ENCODE data around the gene KLK15. TPM values are rescaled to one million over a fixed set of nuclear protein-coding genes. Genes with fewer than 3 reads are reported as not detected.

KLK15 gene
- total and polyA plus RNA-seq, 2 of the 13 experiments (the other 11 are each of a cell fraction or from before 2014, with no cell fraction given): not detected

- TF ChIP-seq, protein P1, sequence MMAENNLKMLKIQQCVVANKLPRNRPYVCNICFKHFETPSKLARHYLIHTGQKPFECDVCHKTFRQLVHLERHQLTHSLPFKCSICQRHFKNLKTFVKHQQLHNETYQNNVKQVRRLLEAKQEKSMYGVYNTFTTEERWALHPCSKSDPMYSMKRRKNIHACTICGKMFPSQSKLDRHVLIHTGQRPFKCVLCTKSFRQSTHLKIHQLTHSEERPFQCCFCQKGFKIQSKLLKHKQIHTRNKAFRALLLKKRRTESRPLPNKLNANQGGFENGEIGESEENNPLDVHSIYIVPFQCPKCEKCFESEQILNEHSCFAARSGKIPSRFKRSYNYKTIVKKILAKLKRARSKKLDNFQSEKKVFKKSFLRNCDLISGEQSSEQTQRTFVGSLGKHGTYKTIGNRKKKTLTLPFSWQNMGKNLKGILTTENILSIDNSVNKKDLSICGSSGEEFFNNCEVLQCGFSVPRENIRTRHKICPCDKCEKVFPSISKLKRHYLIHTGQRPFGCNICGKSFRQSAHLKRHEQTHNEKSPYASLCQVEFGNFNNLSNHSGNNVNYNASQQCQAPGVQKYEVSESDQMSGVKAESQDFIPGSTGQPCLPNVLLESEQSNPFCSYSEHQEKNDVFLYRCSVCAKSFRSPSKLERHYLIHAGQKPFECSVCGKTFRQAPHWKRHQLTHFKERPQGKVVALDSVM (CRISPR knock-in tag; IDR thresholded peaks at IDR 0.05): 0 out of 2 replicates have a peak, but pooled peaks have one; percentile 33
- no peak for TF ChIP-seq BORCS8-MEF2B (CRISPR knock-in tag; IDR thresholded peaks at IDR 0.05)
- TF ChIP-seq, protein P2, sequence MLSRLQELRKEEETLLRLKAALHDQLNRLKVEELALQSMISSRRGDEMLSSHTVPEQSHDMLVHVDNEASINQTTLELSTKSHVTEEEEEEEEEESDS (CRISPR knock-in tag; IDR thresholded peaks at IDR 0.05; ENCODE audit: borderline replicate concordance): 0 out of 2 replicates have a peak, but pooled peaks have one; percentile 62
- TF ChIP-seq, protein P3, sequence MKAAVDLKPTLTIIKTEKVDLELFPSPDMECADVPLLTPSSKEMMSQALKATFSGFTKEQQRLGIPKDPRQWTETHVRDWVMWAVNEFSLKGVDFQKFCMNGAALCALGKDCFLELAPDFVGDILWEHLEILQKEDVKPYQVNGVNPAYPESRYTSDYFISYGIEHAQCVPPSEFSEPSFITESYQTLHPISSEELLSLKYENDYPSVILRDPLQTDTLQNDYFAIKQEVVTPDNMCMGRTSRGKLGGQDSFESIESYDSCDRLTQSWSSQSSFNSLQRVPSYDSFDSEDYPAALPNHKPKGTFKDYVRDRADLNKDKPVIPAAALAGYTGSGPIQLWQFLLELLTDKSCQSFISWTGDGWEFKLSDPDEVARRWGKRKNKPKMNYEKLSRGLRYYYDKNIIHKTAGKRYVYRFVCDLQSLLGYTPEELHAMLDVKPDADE (CRISPR knock-in tag; IDR thresholded peaks at IDR 0.05): no peak
- TF ChIP-seq PHF8 (CRISPR knock-in tag; IDR thresholded peaks at IDR 0.05): peak; percentile 53
- TF ChIP-seq HNRNPUL1 (IDR thresholded peaks at IDR 0.05; ENCODE audit: low read depth, low read length): no peak
- TF ChIP-seq ZNF224 (CRISPR knock-in tag; IDR thresholded peaks at IDR 0.05): no peak
- TF ChIP-seq TAF1 (CRISPR knock-in tag; IDR thresholded peaks at IDR 0.05): 0 out of 2 replicates have a peak, but pooled peaks have one; percentile 28
- TF ChIP-seq, protein P4, sequence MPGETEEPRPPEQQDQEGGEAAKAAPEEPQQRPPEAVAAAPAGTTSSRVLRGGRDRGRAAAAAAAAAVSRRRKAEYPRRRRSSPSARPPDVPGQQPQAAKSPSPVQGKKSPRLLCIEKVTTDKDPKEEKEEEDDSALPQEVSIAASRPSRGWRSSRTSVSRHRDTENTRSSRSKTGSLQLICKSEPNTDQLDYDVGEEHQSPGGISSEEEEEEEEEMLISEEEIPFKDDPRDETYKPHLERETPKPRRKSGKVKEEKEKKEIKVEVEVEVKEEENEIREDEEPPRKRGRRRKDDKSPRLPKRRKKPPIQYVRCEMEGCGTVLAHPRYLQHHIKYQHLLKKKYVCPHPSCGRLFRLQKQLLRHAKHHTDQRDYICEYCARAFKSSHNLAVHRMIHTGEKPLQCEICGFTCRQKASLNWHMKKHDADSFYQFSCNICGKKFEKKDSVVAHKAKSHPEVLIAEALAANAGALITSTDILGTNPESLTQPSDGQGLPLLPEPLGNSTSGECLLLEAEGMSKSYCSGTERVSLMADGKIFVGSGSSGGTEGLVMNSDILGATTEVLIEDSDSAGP (CRISPR knock-in tag; IDR thresholded peaks at IDR 0.05; ENCODE audit: borderline replicate concordance): peak; percentile 54; the same call in 1 of the 2 replicates
- TF ChIP-seq HOXD1 (CRISPR knock-in tag; IDR thresholded peaks at IDR 0.05): no peak
- TF ChIP-seq EEA1 (CRISPR knock-in tag; IDR thresholded peaks at IDR 0.05; ENCODE audit: borderline replicate concordance): no peak
- no peak for TF ChIP-seq ZKSCAN1 (IDR thresholded peaks at IDR 0.05; ENCODE audit: low read length)
- no peak for TF ChIP-seq ATF7-NPFF (CRISPR knock-in tag; IDR thresholded peaks at IDR 0.05; ENCODE audit: low read depth)
- TF ChIP-seq HMG20A (CRISPR knock-in tag; IDR thresholded peaks at IDR 0.05; ENCODE audit: borderline replicate concordance): no peak
- no peak for TF ChIP-seq ZNF326 (CRISPR knock-in tag; IDR thresholded peaks at IDR 0.05; ENCODE audit: borderline replicate concordance)
- peak; percentile 26; the same call in 1 of the 2 replicates for TF ChIP-seq MEIS2 (CRISPR knock-in tag; IDR thresholded peaks at IDR 0.05)
- TF ChIP-seq ZSCAN20 (CRISPR knock-in tag; IDR thresholded peaks at IDR 0.05; ENCODE audit: borderline replicate concordance): no peak
- TF ChIP-seq ZNF670 (CRISPR knock-in tag; IDR thresholded peaks at IDR 0.05; ENCODE audit: borderline replicate concordance): no peak
- 0 out of 2 replicates have a peak, but pooled peaks have one; percentile 51 for TF ChIP-seq SMAD1 (CRISPR knock-in tag; IDR thresholded peaks at IDR 0.05; ENCODE audit: borderline replicate concordance, low read depth)
- 0 out of 2 replicates have a peak, but pooled peaks have one; percentile 42 for TF ChIP-seq ZNF329 (CRISPR knock-in tag; IDR thresholded peaks at IDR 0.05; ENCODE audit: low read depth)
- peak; percentile 38; the same call in 1 of the 2 replicates for TF ChIP-seq KDM2A (CRISPR knock-in tag; IDR thresholded peaks at IDR 0.05; ENCODE audit: borderline replicate concordance, low read depth)
- TF ChIP-seq NCOR1 (IDR thresholded peaks at IDR 0.05; ENCODE audit: borderline replicate concordance, low read length): no peak
- TF ChIP-seq ZNF652 (CRISPR knock-in tag; IDR thresholded peaks at IDR 0.05; ENCODE audit: borderline replicate concordance, low read depth): no peak
- no peak for TF ChIP-seq ZNF207 (IDR thresholded peaks at IDR 0.05; ENCODE audit: borderline replicate concordance)
- TF ChIP-seq CHD2 (IDR thresholded peaks at IDR 0.05; ENCODE audit: low read depth, low read length): 0 out of 2 replicates have a peak, but pooled peaks have one; percentile 47
- TF ChIP-seq POLR2A (IDR thresholded peaks at IDR 0.05; ENCODE audit: insufficient read depth in 1 of 2, low read depth in 2 of 2, low read length in 2 of 2): peak in 1 of 2 experiments; percentile 73; a peak in 2 of 4 replicates
Observed at GRCh38 chr19:50835785-50836542, 2.6 kb upstream of the KLK15 start (continued).
